Measurements from ENCODE around the gene RIPK3.

DNA sequence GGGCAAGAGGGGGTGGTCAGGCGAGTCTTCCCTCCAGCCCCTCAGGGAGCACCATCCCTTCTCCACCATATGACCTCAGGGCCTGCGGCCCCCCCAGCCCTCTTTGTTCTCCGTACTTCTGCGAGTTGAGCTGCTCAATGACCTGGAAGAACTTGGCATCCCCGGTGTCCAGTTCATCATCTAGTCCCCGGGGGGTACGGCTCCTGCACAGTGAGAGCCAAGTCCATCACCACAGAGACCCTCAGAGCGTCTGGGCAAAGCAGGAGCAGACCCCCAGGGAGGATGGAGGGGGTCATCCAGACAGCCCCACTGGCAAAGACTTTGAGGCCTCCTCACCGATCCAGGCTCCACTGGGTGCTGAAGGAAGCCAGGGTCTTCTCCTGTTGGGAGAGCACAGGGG is 13.8 kb downstream of the RIPK3 start:
- TF ChIP-seq, protein P1, sequence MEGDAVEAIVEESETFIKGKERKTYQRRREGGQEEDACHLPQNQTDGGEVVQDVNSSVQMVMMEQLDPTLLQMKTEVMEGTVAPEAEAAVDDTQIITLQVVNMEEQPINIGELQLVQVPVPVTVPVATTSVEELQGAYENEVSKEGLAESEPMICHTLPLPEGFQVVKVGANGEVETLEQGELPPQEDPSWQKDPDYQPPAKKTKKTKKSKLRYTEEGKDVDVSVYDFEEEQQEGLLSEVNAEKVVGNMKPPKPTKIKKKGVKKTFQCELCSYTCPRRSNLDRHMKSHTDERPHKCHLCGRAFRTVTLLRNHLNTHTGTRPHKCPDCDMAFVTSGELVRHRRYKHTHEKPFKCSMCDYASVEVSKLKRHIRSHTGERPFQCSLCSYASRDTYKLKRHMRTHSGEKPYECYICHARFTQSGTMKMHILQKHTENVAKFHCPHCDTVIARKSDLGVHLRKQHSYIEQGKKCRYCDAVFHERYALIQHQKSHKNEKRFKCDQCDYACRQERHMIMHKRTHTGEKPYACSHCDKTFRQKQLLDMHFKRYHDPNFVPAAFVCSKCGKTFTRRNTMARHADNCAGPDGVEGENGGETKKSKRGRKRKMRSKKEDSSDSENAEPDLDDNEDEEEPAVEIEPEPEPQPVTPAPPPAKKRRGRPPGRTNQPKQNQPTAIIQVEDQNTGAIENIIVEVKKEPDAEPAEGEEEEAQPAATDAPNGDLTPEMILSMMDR (IDR thresholded peaks at IDR 0.05): no peak
- no peak for TF ChIP-seq POLR2A (IDR thresholded peaks at IDR 0.05)

All from lower leg skin (tissue), 3 donors.